ENCODE data around the gene MARCHF3. TPM values are rescaled to one million over a fixed set of nuclear protein-coding genes. Genes with fewer than 3 reads are reported as not detected.

Gene MARCHF3
- total and polyA plus RNA-seq, 10 of the 15 experiments (the other 5 are each of a cell fraction or from before 2014, with no cell fraction given) = 3.6 to 24.1 (median 11.3) TPM

GRCh38 chr5:127019928-127020327 is 10.4 kb downstream of the MARCHF3 start:
- RAD21 ChIA-PET (ENCODE audit: unreplicated experiment) = interaction anchor here (0.8 to 1.9 kb wide), 5 partner anchors 8 to 243 kb away, joined by 3 to 10 read pairs (median 4); partner anchors contain the start of genes LMNB1 and MARCHF3
- Histone ChIP-seq H4K20me1 (ENCODE audit: control insufficient read depth, insufficient read depth) (no peaks in the 10 kb centered on the region), H3K79me2 (ENCODE audit: control insufficient read depth, insufficient read depth, low read length) (no peaks in the 10 kb centered on the region), H3K4me1 (ENCODE audit: control insufficient read depth, insufficient read depth, low read length) (no peaks in the 10 kb centered on the region), H3K36me3 (ENCODE audit: control insufficient read depth in 2 of 2, insufficient read depth in 2 of 2, low read length in 1 of 2) (no peaks in the 10 kb centered on the region), H3K4me3 (no peak overlapping the region), H3K27me3 (replicated peaks in 1 of 2; ENCODE audit: control insufficient read depth in 2 of 2, insufficient read depth in 2 of 2, low read length in 1 of 2) (no peaks in the 10 kb centered on the region), H2AFZ (ENCODE audit: control insufficient read depth, low read depth, low read length) (no peak overlapping the region), H3K27ac (ENCODE audit: control insufficient read depth, insufficient read depth) (no peak overlapping the region), H3K4me2 (ENCODE audit: control insufficient read depth, insufficient read depth) (peak overlapping the region; percentile 9; the same call in 1 of the 2 replicates), H3K9ac (ENCODE audit: control insufficient read depth, insufficient read depth, low read length) (no peak overlapping the region), H3K9me3 (replicated peaks; ENCODE audit: control insufficient read depth, insufficient read depth, low read length) (no peaks in the 10 kb centered on the region)
- no TSS peak for BruUV-seq (replicated peaks)
- no peak for DNase-seq (ENCODE audit: low read depth, low spot score)
- CTCF ChIA-PET = interaction anchor here (1.4 kb wide), 1 partner anchor 12 kb away, joined by 3 read pairs; no protein-coding TSS in a partner anchor
- in situ Hi-C loops (cut with MboI) (no loop called here), intact Hi-C loops (cut with micrococcal nuclease; ENCODE audit: unreplicated experiment) (loop anchor here (10.0 kb wide), 1 partner anchor 175 kb away; no protein-coding TSS in a partner anchor)
- peak; percentile 77 for ATAC-seq
- POLR2A ChIA-PET = interaction anchor here (0.9 to 1.9 kb wide), 6 partner anchors 9 to 52 kb away, joined by 3 to 8 read pairs (median 3); no protein-coding TSS in a partner anchor
- SMC1A ChIA-PET (ENCODE audit: uncharacterized antibody, unreplicated experiment) = interaction anchor here (0.6 to 1.7 kb wide), 7 partner anchors 8 to 63 kb away, joined by 3 to 5 read pairs (median 3); no protein-coding TSS in a partner anchor
- FAIRE-seq = no peak
- 5% methylated on average over 1 of the region's 1 CpG for WGBS (ENCODE audit: insufficient coverage, insufficient replicate concordance, low lambda C conversion rate, missing lambda C conversion rate)
- no peak for TF ChIP-seq SIX5 (IDR thresholded peaks at IDR 0.05; ENCODE audit: low read depth, low read length, severe bottlenecking)
- TF ChIP-seq SP1 (IDR thresholded peaks at IDR 0.05; ENCODE audit: low read depth, low read length) = no peak
- TF ChIP-seq MTA2 (IDR thresholded peaks at IDR 0.05; ENCODE audit: low read depth) = peak; percentile 60
- TF ChIP-seq HDGF (IDR thresholded peaks at IDR 0.05) = no peak
- TF ChIP-seq CUX1 (IDR thresholded peaks at IDR 0.05; ENCODE audit: insufficient replicate concordance, low read depth, low read length) = no peak
- TF ChIP-seq ZNF592 (IDR thresholded peaks at IDR 0.05) = no peak
- no peak for TF ChIP-seq USF2 (IDR thresholded peaks at IDR 0.05; ENCODE audit: borderline replicate concordance, low read depth, low read length)
- TF ChIP-seq GABPA (IDR thresholded peaks at IDR 0.05; ENCODE audit: low read depth) = no peak
- TF ChIP-seq FOXK2 (IDR thresholded peaks at IDR 0.05) = no peak
- no peak for TF ChIP-seq BMI1 (IDR thresholded peaks at IDR 0.05; ENCODE audit: borderline replicate concordance)

Measured in GM12878 (cell line).